VCaP (cell line): ENCODE measurements around the gene CRIM1.
A peak's percentile ranks its signal among the peaks of the same experiment; 100 is the strongest.

Experiments
- H3K27ac ChIP-seq: fragments of 450-650 bp; 2 replicates; pipeline ENCODE4 v1.5.1; 2017
- TF ChIP-seq, protein P1 (sequence below): fragments of 450-650 bp; conservative IDR thresholded peaks from 2 replicates; pipeline ENCODE4 v1.5.1; 2017; ENCODE audit warnings: mild to moderate bottlenecking, moderate library complexity

The CRIM1 gene

DNA sequence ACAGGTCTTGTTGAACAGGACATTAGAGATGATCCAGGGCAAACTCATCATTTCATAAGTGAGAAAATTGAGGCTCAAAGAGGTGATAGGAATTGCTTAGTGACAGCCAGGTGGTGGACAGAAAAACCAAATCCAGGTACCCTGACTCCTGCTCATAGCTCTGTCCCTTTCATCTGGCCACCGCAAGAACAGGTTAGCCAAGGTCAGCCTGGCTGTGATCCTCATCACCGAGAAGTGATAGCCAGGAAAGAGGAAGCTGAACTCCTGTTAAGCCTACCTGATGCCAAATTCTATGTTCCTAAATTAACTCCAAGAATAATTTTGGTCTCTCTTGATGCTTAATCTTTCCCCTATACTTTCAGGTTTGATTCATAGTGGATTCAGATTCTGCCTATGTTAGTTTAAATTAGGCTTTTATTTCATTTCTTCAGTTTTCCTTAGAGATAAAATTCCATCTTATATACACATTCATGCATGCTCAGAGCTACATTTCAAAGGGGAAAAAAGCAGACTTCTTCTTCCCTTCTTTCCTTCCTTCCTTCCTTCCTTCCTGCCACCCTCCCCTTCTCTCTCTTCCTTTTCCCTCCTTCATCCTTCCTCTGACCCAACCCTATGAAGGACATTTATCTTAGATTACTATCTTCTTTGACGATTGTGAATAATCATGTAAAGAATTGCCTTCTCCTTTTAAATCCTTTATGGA lies 17.3 kb upstream of the CRIM1 start:
- H3K27ac ChIP-seq = no peak overlapping the region
- TF ChIP-seq, protein P1, sequence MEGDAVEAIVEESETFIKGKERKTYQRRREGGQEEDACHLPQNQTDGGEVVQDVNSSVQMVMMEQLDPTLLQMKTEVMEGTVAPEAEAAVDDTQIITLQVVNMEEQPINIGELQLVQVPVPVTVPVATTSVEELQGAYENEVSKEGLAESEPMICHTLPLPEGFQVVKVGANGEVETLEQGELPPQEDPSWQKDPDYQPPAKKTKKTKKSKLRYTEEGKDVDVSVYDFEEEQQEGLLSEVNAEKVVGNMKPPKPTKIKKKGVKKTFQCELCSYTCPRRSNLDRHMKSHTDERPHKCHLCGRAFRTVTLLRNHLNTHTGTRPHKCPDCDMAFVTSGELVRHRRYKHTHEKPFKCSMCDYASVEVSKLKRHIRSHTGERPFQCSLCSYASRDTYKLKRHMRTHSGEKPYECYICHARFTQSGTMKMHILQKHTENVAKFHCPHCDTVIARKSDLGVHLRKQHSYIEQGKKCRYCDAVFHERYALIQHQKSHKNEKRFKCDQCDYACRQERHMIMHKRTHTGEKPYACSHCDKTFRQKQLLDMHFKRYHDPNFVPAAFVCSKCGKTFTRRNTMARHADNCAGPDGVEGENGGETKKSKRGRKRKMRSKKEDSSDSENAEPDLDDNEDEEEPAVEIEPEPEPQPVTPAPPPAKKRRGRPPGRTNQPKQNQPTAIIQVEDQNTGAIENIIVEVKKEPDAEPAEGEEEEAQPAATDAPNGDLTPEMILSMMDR = no peak

DNA sequence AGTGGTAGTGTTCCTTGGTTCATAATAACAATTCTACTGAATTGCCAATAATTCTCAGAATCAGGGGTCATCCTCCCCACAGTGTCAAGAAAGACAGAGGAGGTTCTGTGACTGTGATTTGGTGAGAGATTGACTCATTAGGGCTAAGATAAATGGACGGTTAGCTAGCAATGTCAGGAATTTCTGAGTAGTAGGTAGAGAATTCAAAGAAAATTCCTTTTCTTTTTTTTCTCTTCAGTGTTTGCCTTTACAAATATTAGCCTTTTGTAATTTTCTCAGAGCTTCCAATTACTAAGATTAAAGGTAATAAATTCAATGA lies 16.8 kb upstream of the CRIM1 start:
- no peak overlapping the region for H3K27ac ChIP-seq
- TF ChIP-seq, protein P1 = no peak

DNA sequence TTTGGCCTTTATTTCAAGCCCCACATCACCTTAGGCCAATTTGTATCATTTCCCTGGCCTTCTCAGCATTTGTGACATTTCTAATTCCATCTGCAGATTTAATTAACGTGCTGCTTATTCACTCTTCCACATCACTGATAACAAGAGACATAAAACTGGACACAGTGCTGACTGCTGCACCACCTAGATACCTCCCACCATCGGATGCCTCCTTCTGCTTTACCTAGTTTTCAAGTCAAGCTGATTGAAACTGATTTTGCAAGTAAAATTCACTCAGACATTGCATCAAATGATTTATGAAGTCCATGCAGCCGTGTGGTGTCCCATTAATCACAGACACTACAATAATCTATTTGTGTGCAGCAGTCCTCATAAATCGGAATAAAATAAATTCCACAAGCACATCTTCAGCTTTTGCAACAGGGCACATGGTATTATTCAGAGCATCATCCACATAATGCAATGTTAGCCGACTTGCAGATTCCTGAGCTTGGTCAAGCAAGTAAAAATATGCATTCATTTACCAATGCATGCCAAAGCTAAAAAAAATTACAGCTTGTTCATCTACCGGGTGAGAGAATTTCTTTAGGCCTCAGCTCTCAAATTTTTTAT lies 15.9 kb upstream of the CRIM1 start:
- TF ChIP-seq, protein P1 = no peak
- H3K27ac ChIP-seq = no peak overlapping the region

DNA sequence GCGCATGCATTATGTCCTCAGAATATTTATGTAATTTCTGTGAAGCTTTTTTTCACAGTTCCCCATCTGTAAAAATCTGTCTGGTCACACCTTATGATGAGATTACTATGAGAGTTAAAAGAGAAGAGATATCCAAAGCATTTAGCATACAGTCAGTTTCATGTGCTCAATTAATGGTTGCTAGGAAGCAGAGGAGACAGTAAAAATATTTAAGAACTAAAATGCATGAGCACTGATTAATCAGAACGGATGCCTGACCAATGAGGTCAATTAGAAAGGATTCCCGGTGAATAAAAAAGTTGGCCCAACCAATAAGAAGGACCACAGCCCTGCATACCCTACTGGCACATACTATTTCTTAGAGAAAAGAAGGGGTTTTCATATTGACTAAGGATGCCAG lies 12.0 kb upstream of the CRIM1 start:
- H3K27ac ChIP-seq = no peak overlapping the region
- TF ChIP-seq, protein P1 = no peak

DNA sequence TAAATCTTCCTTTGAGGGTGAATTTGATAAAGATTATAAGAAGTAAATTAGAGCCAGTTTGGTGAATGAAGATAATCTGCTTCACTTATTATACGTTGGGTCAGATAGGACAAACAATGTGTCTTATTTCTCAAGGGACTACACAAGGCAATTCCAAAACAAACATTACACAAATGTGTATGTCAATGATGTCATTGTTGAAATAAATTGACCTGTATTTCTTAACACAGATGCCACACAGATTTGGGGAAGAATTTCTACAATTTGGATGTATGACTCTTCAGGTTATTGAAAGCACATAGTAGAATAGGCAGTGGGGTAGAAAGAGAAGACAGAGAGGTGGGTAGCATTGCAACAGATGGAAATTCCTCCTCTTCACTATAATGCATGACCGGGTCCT lies 6.9 kb upstream of the CRIM1 start:
- TF ChIP-seq, protein P1 = no peak
- no peak overlapping the region for H3K27ac ChIP-seq

DNA sequence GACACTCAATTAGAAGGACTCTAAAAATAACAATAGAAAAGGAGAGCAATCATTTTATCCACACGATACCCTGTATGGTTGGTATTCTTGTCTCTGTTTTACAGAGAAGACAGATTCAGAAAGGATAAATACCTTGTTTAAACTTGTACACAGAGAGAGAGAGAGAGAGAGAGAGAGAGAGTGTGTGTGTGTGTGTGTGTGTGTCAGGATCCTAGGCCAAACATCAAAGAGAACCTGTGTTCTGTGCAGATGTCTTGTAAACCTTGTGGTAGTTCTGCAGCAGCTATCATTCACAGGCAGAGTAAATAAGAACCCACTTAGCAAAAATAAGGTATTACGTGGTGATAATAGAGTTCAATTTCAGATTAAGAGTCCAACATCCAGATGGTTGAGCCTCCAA lies 4.3 kb upstream of the CRIM1 start:
- TF ChIP-seq, protein P1 = no peak
- H3K27ac ChIP-seq = no peak overlapping the region

DNA sequence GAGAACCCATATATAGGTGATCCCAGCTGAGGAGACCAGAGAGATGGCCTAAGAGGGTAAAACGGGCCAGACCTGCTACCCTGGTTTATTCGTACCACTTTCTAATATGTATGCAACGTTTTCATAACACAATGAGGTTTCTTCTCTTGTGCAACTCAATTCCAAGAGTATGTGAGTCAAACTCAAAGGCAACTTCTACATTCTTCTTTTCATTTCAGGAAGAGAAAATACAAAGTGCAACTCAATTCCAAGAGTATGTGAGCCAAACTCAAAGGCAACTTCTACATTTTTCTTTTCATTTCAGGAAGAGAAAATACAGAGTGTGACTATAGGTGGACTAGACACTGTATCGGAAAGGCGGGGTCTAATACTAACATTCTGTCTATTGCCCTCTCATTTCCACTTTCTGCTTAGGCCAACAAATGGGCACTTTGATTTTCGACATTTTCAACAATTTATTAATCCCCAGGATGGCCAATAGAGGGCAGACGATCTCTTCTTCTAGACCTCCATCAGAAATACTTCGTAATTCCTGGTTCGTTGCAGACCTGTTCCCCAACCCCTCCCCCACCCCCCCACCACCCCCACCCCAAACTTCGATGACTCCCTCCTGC lies 3.7 kb upstream of the CRIM1 start:
- TF ChIP-seq, protein P1 = peak; percentile 71
- no peak overlapping the region for H3K27ac ChIP-seq
